Stimulated activated CD4-positive, alpha-beta T cell treated with anti-CD3 and anti-CD28 coated beads, Interleukin-2, amount 100 ng/mL, for 48 hours (primary cell): ENCODE measurements around the gene GRB10.

Experiments
- DNase-seq, 2 donors: peaks; one replicate each; pipeline ENCODE4 v3.0.0-alpha.2; 2020

Gene GRB10

DNA sequence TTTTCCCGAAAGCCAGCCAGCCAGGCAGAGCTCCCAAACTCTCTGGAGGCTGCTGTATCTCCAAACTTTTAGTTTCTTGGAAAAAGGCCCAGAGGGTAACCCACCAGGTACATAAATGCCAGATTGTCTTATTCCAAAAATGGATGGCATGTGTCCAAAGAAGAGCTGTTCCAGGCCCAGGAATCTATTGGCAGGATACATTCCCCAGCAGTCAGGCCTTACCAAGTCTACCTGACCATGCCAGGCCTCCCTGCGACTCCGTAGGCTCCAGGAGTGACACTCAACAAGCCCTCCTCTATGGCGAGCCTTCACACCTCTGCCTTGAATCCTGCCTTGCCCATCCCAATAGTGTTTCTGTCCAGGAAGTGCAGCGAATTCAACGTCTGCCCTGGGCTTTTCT is 95.6 kb downstream of the GRB10 start:
- no peak for DNase-seq

DNA sequence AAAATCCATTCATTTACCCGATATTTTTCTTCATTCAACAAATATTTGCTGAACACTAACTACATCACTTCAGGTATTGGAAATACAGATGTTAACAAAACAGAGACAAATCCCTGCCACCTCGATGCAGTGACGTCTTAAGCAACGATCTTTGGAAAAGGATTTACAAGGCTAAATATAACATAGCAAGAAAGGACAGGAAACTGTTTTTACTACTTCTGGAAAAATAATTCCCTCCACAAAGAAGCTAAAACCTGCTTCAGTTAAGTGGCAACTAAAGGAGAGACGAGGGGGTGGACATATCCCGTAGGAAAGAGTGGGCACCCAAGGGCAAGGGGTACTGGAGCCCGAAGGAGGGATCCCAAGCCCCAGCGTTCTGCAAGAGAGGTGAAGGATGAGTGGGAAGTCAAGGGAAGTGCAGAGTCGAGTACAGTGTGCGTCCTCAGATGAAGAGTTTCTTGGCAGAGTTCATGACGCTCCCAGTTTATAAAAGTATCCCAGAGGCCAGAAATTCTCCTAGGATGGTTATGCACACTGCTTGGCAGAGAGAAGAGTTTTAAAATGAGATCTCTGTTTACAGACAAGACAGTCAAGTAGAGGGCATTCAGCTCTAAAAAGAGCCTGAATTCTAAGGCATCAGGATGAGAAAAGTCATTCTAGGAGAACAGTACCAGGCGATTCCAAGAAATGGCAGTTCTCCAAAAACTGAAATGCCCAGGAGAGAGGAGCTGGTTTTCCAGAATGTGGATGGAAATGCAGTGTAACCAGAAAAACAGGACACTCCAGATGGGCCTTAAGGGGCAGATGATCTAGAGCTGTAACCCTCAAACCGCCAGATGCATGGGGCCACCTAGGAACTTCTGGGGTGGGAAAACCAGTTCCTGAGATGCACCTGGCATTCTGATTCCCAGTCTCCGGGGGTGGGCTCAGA is 97.3 kb downstream of the GRB10 start:
- DNase-seq = no peak

DNA sequence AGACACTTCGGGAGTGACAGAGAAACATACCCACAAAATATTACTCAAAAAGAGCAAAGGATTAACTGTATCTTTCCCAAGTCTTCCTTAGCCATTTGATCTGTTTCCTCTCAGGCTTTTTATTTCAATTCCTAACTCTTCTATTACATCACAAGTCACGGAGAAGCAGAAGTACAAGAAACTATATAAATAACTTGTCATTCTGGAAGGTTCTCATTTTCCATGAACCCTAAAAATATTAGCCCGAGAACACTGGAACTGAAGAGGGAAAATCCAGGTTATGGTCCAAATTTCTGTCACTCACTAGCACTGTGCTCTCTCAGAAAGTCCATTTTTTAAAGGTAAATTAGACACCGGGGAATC is 98.0 kb downstream of the GRB10 start:
- DNase-seq = no peak

DNA sequence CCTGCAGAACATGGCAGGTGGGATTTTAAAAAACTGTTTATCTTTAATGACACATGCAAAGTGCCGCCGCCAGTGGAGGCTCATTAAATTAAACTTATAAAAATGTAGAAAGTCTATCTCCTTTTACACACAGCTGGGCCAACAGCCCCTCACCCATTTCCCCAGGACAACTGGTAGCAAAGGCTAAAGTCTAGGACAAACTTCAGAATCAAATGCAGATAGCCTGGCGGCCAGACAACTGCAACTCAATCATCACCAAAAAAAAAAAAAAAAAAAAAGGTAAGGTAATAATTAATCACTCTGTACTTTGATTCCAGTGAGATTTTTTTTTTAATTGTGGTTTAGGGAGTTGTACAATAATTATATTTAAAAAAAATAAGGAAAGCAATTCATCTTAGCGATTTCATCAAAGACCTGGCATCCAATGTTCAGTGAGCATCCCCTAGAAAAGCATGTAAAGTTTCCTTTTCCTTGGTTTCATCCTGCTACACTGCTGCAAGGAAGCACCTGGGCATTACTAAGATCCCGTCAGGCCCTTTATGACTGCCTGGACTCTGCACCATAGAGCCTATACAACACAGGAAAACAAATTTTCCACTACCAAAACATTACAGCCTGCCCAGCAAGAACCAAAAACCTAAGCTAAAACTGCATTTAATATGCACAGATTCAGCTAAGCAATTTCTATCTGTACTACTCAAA is 98.5 kb downstream of the GRB10 start:
- no peak for DNase-seq

DNA sequence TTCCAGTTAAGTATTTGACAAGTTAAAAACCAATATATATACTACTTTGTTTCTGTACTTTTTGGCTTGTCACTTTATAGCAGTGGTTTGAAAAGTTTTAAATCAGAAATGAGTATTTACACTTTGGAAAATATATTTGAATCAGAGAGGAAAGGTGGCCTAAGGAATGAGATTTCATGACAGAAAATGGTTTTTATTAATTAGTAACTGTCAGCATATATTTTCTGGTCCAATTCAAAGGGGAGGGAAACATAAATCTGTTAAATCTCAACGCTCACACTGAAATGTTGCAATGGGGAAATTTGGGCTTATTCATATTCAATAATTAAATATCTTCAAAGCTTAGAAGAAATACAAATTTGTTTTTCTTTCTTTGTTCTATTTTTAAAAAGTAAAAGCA is 100.1 kb downstream of the GRB10 start:
- DNase-seq = no peak

DNA sequence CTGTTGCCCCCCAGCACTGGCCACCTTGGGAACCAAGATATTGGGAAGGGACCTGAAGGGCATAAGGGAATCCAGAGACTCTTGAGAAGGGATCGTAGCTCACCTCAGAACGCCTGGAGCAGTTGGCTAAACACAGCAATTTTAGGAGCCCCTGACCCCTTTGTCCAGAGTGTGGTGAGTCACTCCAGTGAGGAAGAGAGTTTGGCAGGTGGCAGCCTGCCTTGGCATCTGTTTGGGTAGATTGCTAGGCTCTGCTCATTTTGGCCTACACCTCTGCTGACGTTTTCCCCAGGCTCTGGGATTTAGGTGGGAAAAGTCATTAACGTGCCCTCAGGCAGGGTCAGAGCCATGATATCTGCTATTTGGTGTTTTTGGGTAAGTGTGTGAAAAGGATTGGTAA is 100.6 kb downstream of the GRB10 start:
- no peak for DNase-seq

DNA sequence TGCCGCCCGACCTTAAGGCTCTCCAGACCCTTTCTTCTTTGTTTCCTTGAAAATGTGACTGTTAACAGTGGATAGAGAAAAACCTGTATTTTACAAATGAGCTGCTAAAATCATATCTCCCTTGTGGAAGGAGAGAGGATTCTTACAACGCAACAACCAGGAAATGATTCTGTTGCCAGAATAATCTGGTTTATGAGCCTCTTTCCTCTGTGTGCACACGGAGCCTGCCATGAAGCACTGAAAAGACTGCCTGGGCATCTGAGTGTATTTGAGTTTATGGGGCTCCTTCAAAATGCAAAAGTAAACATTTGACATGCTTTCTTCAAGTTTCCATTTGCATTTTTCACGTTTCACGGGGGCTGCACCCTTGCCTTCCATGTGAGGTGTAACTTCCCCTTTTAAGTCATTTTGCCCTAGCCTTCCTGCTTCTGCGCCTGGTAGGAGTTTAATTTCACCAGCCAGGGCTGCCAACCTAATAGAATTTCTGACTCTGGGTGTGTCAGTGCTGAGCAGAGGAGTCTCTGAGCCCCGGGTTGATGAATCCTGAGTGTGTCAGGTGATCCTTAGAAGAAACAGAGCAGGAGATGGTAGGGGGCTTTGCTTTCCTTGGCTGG is 101.2 kb downstream of the GRB10 start:
- DNase-seq = no peak

DNA sequence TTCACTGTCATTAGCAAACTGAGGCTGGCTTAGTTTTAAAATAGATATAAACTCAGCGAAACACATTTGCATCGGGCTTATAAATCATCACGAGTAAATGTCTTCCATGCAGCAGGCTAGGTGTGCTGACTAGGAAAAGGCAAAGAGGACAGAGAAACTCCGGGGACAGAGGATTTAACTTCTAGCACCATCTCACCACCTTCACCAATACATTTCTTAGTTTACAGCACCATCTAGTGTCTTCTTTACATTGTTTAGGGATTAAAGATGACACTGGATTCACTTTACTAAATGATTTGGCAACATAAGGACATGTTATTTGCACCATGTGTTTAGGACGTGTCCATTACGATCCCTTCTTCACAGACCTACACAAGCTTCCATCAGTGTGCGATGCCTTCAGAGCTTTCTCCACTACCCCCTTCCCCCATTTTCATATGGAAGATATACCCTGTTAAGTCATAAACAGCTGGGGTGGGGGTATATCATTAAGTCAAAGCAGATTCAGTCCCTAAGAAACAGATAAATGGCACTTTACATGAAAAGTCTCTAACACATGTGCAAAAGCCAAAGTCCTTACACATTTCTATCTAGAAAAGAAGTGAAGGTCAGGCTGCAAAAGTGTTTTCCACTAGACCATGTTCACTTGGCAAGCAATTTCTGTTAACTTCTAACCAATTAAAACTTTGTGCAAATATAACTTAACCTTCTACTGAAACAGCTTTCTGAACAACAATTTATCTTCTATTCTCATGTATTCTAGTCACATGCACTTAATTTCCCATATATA is 103.3 kb downstream of the GRB10 start:
- no peak for DNase-seq

DNA sequence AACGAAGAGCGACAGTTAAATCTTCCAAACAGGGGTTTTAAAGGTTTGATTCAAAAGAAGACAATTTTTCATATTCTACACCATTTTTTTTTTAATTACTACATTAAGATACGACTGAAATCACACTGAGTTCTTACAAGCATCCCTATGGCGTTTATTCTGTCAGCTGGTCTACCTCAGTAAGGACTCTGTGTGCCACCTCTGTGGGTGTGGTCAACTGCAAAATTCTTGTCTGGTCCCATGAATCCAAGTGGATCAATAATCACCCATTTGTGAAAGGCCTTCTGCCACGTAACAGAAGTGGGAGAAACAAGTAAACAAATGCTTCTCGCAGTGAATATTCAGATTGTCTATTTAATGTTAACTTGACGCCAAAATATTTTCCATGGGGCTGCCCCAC is 104.1 kb downstream of the GRB10 start:
- no peak for DNase-seq

DNA sequence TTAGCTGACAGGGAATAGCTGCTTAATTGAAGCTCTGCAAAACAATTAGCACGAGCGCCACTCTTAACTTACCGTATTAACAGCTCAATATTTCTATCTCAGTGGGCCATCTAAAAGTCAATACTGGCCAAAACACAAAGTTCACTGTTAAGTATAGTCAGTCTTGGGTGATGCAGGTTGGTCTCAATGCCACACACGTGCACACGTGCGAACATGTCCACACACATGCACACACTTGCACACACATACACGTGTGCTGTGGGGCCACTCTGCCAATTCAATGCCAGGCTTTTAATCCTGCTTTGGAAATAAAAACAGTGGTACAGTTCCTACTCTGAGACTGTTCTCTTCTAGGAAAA is 105.1 kb downstream of the GRB10 start:
- DNase-seq = no peak

DNA sequence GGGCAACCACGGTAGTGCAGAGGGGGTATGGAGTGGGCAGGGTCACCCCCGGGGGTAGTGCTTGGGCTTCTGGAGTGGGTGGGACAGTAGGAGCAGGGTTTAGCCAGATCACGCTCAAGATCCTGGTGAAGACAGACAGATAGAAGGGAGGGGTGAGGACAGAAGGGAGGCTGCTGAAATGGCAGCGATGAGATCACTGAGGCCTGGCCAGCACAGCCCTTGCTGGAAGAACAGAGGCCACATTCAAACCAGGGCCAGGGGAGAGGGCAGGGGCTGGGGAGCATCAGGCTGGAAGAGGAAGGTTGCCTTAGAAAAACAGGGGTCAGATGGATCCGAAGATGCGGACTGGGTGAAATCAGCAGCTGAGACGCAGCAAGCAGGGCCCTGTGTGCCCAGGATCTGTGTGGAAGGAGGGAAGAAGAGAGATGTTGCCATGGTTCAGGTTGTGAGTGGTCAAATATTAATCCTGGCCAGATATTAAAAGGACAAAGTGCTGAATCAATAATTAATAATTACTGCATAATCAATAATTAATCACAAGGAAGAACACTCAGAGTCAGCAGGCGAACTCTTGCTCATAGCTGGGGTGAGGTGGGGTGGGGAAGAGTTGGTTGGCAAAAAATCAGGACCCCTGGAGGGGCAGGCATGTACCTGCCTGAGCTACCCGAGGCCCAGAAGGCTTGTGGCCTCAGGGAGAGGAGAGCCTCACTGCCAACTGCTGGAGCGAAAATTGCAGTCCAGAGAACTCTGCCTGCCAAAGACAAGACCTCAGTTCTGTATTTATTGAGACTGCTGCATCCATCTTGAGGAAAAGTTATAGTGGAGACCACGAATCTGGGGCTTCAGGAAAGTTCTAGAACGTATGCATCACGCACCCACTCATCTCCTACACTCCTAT is 105.7 kb downstream of the GRB10 start:
- no peak for DNase-seq

DNA sequence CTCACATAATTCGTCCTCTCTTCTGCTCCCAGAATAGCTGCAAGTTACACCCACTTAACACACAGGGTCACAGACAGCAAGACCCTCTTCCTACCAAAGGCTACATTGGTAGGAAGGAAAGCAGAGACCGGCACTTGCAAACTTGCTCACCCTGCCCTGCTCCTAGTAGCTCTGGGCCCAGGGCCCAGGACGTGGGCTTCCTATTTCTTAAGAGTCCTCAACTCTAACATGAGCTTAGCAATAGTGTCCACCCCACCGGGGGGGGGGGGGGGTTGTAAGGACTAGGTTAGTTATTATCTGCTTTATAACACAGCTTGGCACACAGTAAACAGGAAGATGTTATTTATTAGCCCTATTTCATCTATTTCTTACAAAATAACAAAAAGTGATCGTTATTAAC is 106.6 kb downstream of the GRB10 start:
- DNase-seq = no peak

DNA sequence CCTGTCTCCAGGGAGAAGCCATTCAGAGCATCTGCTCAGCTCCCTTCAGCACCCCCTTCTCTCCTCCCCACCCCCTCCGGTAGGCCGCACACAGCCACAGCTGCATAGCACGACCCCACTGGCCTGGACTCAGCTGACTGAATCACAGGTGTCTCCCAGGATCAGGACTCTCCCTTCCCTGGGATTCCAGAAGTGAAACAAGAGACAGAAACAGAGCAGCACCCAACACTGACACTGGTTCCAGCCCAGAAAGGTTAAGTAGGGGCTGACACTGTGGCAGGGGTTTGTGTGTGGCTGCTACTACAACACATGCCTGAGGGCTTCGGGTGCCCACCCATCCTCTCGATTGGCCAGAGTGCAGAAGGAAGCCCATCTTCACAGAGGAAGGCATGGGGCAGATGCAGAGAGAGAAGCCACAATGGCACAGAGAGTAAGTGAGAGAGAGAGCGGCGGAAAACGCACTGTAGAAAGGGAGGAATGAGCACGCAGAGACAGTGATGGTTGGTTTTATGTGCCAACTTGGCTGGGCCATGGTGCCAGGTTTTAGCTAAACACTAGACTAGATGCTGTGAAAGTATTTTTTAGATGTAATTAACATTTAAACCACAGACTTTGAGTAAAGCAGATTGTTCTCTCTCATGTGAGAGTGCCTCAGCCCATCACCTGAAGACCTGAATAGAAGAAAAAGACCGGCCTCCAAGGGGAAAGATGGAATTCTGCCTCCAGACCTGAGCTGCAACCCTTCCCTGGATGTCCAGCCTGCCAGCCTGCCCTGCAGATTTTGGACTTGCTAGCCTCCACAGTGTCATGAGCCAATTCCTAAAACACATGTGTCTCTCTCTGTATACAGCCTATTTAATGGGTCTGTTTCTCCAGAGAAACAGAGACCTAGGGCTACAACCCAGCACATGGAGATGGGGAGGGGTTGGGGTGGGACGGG is 107.5 kb downstream of the GRB10 start:
- no peak for DNase-seq

DNA sequence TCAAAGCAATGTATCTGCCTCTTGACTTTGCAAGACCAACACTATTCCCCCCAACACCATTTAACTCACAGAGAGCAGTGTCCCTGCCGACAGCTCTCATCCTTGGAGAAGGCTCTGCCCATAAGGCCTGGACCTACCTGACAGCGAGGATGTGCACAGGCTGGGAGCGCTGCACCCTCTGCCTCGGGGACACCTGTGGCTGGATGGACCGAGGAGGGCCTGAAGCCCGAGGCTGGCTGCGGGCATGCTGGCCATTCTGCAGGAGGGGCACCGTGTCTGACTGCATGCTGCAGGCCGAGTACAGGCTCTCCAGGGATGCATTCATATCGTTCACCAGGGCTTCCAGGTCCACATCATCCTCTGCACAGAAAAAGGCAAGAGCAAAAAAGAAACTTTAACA is 108.4 kb downstream of the GRB10 start:
- DNase-seq = no peak

DNA sequence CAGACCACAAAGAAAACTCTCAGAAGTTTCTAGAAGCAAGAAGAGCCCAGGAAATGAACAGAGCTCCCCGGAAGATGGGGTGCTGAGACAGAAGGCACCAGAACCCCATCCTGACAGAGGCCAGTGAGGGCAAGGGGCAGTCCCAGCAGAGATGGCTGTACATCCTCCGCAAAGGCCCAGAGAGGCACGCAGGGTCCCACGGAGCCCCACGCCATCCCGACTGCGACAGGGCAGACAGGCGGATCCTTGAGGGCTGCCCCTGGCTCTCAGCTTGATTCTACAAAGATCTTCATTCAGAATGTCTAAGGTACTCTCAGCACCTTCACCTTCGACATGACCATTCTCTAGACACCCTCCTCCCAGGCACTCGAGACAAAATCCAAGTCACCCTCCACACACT is 109.6 kb downstream of the GRB10 start:
- no peak for DNase-seq

DNA sequence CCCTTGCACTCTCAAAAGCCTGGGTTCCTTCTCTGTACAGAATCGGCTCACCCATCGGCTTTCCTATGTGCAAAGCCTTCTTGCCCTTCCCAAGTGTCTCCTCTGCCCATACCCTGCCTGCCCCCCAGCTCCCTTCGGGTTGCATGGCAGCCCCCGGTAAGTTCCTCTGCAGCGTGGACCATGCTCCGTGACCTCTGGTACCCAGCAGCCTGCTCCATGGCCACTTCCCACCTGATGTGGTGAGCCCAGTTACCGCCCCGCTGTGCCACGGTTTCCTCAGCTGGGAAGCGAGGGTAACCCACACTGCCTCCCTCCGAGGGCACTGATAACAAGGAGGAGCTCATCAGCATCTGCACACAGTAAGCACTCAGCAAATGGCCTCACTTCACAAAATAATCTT is 110.7 kb downstream of the GRB10 start:
- DNase-seq = no peak

DNA sequence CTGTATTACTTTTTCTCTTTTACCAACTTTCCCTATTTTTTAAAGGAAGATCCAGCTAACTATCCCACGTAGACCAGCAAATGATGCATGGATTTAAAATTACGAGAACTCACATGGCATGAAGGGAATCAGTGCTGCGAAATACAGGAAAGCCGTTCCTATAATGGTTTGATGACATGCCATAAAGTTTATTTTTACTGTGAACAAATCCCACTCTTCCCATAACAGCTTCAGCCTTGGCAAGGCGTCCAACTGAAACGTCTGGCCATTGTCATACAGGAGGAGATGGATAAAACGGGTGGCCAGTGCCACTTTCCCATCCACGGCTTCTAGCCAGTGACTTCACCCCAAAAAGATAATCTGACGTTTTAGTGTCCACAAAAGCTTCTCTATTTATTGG is 111.3 kb downstream of the GRB10 start:
- DNase-seq = no peak

DNA sequence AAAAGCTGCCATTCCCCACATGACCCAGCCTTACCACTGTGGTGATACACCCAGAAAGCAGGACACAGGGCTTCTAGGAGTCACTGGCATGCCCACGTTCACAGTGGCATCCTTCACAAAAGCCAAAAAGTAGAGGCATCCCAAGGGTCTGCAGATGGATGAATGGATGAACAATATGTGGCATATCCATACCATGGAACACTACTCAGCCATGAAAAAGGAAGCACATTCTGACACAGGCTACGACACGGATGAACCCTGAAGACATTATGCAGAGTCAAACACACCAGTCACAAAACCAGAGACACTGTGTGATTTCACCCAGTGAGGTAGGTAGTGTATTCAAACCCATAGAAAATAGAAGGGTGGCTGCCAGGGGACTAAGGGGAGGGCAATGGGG is 112.8 kb downstream of the GRB10 start:
- DNase-seq = no peak

DNA sequence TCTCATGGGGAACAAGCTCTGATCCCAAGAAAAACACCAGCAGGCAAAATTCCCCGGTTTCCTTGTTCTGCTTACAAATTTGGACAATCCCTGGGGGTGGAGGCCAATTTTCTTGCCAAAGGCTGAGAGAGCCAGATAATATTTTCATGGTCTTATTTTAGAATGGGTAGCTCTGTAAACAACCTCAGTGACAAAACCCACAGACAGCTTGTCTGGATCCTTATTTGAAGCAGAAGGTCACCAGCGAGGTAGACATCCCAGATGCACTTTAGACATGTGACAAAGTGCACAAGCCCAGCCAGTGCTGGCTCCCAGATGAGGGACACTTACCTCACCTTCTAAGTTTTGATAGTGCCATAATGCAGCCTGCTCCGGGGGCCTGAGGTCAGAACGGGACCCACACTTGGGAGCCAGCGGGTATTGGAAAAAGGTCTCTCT is 114.9 kb downstream of the GRB10 start:
- no peak for DNase-seq

DNA sequence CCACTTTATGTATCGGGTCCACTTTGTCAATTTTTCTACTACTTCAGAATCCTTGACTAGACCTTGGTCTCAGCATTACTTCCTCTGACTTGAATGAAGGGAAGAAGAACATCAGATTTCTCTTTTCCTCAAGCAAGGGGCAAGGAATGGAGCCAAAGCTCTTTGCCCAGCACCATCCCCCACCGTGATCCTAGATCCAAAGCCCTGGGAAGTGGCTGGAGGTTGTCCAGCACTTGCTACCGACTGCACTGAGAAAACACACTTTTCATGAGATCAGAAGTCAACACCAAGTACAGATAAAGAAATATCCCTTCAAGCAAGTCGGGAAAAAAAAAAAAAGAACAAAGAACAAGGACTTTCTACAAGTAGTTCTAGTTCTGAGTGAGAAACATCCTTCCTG is 115.4 kb downstream of the GRB10 start:
- DNase-seq = no peak

DNA sequence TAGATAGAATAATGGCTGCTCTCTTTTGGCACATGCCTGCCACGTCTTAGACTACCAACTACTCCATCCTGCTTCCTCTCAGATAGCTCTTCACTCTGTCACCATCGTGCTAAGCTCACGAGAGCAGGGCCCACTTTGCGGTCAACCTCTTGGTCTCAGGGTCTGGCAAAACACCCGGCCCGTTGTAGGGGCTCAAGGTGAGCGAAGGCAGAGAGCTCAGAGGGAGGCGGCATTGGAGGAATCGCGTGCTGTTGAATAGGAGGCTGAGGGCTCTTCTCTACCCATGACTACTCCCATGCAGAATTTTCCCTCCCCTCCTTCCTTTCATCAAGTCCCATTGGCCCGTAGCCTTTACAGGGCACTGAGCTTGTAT is 116.6 kb downstream of the GRB10 start:
- DNase-seq = no peak
